CD4-positive, alpha-beta T cell treated with Interleukin-1 beta for 1 hour (primary cell): ENCODE measurements around the gene EFNB2.

ENCODE experiments used
- DNase-seq, 2 donors: peaks; one replicate each; pipeline ENCODE4 v3.0.0-alpha.2; 2020 to 2022

EFNB2 gene

GRCh38 chr13:106440866-106441265, 94.6 kb downstream of the EFNB2 start:
- no peak for DNase-seq
